ENCODE data around the gene LDHB.
"Not testable (repeated sequence)": the region's sequence is repeated elsewhere in the genome, so short reads cannot be mapped to it uniquely, and the experiment has no call there.

The LDHB gene

GRCh38 chr12:21662122-21662792, 4.6 kb upstream of the LDHB start:
- in situ Hi-C loops (cut with MboI; ENCODE audit: low sequenced_read_pairs), result no loop called here

DNA sequence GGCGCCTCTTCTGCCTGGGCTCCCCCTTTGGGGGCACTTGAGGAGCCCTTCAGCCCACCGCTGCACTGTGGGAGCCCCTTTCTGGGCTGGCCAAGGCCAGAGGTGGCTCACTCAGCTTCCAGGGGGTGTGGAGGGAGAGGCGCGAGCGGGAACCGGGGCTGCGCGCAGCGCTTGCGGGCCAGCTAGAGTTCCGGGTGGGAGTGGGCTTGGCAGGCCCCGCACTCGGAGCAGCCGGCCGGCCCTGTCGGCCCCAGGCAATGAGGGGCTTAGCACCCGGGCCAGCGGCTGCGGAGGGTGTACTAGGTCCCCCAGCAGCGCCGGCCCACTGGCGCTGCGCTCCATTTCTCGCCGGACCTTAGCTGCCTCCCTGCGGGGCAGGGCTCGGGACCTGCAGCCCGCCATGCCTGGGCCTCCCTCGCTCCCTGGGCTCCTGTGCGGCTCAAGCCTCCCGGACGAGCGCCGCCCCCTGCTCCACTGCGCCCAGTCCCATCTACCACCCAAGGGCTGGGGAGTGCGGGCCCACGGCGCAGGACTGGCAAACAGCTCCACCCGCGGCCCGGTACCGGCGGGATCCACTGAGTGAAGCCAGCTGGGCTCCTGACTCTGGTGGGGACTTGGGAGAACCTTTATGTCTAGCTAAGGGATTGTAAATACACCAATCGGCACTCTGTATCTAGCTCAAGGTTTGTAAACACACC, 3.9 kb upstream of the LDHB start:
- in situ Hi-C loops (cut with MboI; ENCODE audit: low sequenced_read_pairs), result not testable (repeated sequence)

GRCh38 chr12:21659383-21659782, 1.7 kb upstream of the LDHB start:
- in situ Hi-C loops (cut with MboI; ENCODE audit: low sequenced_read_pairs), result no loop called here

DNA sequence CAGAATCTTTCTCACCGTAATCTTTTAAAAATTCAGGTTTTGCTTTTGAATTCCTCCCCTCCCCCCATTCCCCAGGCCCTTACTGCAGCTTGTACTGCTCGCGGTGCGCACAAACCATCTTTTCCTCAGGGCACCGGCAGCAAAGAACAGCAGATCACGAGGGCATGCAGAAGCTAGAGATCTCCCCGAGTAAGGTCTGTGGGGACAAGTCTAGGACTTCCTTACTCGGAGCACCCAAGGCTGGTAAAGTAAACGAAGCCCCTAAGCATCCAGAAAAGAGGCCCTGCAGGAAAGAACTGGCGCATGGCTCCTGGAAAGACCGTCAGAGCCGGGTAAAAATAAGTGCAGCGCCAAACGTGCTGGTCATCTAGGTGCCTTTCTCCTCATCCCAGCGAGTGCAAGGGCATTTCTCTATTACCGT, 727 bp downstream of the LDHB start:
- in situ Hi-C loops (cut with MboI; ENCODE audit: low sequenced_read_pairs), result no loop called here

- in situ Hi-C loops (cut with MboI; ENCODE audit: low sequenced_read_pairs), result no loop called here
Measured at GRCh38 chr12:21655591-21655990, 2.1 kb downstream of the LDHB start.

GRCh38 chr12:21651821-21652220, 5.8 kb downstream of the LDHB start:
- in situ Hi-C loops (cut with MboI; ENCODE audit: low sequenced_read_pairs), result no loop called here

- in situ Hi-C loops (cut with MboI; ENCODE audit: low sequenced_read_pairs), result no loop called here
Measured at GRCh38 chr12:21650997-21651396, 6.6 kb downstream of the LDHB start.

- in situ Hi-C loops (cut with MboI; ENCODE audit: low sequenced_read_pairs), result no loop called here
Measured at GRCh38 chr12:21649034-21649433, 8.6 kb downstream of the LDHB start.

GRCh38 chr12:21648378-21648777, 9.3 kb downstream of the LDHB start:
- in situ Hi-C loops (cut with MboI; ENCODE audit: low sequenced_read_pairs), result no loop called here

GRCh38 chr12:21647179-21647578, 10.5 kb downstream of the LDHB start:
- in situ Hi-C loops (cut with MboI; ENCODE audit: low sequenced_read_pairs), result no loop called here

- in situ Hi-C loops (cut with MboI; ENCODE audit: low sequenced_read_pairs), result not testable (repeated sequence)
Measured at GRCh38 chr12:21645041-21645500, 12.6 kb downstream of the LDHB start.

DNA sequence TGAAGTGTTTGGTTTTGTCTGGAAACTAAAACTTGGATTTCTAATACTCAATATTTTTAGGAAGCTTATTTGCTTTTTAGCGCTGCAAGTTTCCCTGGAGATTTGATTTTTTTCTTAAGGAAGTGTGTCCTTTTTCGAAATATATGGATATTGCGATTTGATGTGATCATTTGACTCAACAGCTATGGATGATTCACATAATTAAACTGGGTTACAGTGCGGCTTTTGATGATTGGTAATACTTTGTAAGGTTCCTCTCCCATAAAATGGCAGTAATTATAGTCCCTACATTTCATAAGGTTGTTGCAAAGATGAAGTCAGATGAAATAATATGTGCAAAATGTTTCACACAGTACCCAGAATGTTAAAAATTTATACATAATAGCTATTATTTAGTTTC, 13.1 kb downstream of the LDHB start:
- in situ Hi-C loops (cut with MboI; ENCODE audit: low sequenced_read_pairs), result no loop called here

DNA sequence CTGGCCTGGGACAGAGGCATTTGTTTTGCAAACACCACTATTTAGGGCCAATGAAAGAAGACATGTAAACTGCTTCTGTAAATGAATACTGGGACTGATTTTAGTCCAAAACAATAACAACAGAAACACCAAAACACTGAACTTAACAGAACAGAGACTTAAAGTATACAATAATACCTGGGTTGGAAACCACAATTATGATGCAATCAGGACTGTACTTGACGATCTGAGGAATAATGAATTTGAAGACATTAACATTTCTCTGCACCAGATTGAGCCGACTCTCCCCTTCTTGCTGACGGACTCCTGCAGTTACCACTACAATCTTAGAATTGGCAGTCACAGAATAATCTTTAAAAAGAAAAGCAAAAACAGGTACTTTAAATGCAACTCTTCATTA, 13.9 kb downstream of the LDHB start:
- in situ Hi-C loops (cut with MboI; ENCODE audit: low sequenced_read_pairs), result no loop called here

- in situ Hi-C loops (cut with MboI; ENCODE audit: low sequenced_read_pairs), result no loop called here
Measured at GRCh38 chr12:21642707-21643389, 14.8 kb downstream of the LDHB start.

DNA sequence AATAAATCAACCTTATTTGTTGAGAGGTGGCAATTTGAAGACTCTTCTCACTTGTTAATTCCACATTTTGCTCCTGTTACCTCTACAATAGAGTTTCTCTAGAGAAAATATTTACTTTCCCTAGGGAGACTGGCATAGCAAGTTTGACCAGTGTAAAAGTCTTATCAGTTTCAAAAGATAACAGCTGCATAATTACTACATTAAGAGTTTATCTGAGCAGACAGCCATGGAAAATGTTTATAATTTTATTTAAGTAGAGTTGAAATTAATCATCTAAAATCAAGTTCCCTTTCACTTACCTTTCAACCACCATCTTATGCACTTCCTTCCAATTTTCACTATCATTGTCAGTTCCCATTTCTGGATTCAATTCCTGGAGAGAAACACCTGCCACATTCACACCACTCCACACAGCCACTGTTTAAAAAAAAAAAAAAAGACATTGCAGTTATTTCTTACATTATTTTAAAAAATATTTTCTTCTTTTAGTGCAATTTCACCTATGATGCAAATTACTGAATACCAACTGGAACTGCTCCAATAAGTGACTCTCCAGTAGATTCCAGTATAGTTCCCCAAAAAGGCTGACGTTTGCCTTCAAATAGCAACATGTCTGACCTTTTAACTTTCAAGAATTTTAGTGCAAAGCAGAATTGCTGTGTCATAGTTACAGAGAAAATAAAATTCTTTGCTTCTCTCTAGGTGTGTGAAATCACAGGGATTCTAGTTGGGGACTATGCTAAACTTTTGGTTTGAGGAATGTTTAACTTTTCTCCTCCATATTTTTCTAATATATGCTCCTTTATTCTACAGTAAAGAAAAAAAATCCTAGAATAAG, 19.4 kb downstream of the LDHB start:
- in situ Hi-C loops (cut with MboI; ENCODE audit: low sequenced_read_pairs), result no loop called here

DNA sequence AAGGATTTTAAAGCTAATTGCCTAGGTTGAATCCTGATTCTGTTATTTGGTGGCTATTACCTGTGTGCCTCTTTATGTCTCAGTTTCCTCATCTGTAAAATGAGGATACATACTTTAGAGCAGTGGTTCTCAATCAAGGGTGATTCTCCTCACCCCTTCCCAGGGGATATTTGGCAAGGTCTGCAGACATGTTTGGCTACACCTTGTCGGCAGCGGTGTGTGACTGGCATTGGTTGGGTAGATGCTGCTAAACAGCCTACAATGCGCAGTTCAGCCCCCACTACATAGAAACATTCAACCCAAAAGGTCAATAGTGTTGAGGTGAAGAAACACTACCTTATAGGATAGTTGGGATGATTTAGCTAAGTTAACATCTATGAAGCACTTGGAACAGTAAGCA, 23.4 kb downstream of the LDHB start:
- in situ Hi-C loops (cut with MboI; ENCODE audit: low sequenced_read_pairs), result no loop called here

DNA sequence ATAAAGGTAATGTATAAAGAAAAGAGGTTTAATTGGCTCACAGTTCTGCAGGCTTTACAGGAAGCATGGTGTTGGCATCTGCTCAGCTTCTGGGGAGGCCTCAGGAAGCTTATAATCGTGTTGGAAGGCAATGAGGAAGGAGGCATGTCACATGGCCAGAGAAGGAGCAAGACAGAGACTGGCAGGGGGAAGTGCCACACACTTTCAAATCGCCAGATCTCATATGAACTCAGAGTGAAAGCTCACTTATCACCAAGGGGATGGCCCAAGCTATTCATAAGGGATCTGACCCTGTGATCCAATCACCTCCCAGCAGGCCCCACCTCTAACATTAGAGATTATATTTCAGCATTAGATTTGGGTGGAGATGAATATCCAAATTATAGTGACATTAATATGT, 26.3 kb downstream of the LDHB start:
- in situ Hi-C loops (cut with MboI; ENCODE audit: low sequenced_read_pairs), result no loop called here

DNA sequence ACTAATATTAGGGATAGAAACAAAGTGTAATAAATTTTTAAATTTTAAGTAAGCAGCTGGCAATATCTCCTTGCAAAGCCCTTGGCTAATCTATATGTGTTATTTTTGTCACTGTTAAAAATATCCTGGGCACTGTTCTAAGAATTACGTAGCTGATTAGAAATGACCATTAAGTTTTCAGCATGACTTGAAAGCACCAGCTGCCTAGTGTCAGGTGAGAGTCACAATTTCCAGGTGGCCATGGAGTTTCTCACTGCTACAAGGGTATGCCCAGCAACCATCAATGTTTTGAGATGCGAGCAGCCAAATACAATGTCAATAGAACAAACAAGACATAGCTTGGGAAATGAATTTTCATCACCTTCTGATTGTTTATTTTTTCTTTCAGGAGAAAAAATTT, 29.7 kb downstream of the LDHB start:
- in situ Hi-C loops (cut with MboI; ENCODE audit: low sequenced_read_pairs), result no loop called here

- in situ Hi-C loops (cut with MboI; ENCODE audit: low sequenced_read_pairs), result no loop called here
Measured at GRCh38 chr12:21618566-21618965, 39.1 kb downstream of the LDHB start.

DNA sequence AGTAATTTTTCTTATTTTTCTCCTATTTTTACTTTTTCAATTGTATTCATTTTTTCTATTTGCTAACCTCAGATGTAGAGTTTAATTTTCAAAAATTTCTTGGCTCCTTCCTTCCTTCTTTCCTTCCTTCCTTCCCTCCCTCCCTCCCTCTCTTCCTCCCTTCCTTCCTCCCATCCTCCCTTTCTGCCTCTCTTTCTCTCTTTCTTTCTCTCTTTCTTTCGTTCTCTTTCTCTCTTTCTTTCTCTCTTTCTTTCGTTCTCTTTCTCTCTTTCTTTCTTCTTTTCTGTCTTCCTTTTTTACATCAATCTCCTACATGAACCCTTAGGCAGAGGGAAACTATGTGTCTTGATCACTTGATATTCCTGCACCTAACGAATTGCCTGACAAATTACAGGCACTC, 40.6 kb downstream of the LDHB start:
- in situ Hi-C loops (cut with MboI; ENCODE audit: low sequenced_read_pairs), result no loop called here

GRCh38 chr12:21615431-21615830, 42.2 kb downstream of the LDHB start:
- in situ Hi-C loops (cut with MboI; ENCODE audit: low sequenced_read_pairs), result no loop called here

All from HL-60/S4 (cell line).